HEK293T (cell line): Measurements from ENCODE around the gene PSMB7.

Source experiments
- ARNT ChIP-seq: fragments of 450-650 bp; IDR thresholded peaks from 2 replicates; pipeline ENCODE4 v1.6.1; 2017; ENCODE audit warnings: mild to moderate bottlenecking
- BHLHE40 ChIP-seq: fragments of 450-650 bp; IDR thresholded peaks from 2 replicates; pipeline ENCODE4 v1.6.1; 2016; ENCODE audit warnings: mild to moderate bottlenecking, moderate library complexity, borderline replicate concordance
- CTBP1 ChIP-seq: fragments of 450-650 bp; IDR thresholded peaks from 2 replicates; pipeline ENCODE4 v1.6.1; 2016; ENCODE audit warnings: borderline replicate concordance
- ELF4 ChIP-seq: fragments of 450-650 bp; IDR thresholded peaks from 2 replicates; pipeline ENCODE4 v1.6.1; 2017; ENCODE audit warnings: antibody characterized with exemption
- FOXA1 ChIP-seq: fragments of 450-650 bp; IDR thresholded peaks from 2 replicates; pipeline ENCODE4 v1.6.1; 2016; ENCODE audit warnings: mild to moderate bottlenecking
- FOXK2 ChIP-seq: fragments of 450-650 bp; IDR thresholded peaks from 2 replicates; pipeline ENCODE4 v1.6.1; 2016; ENCODE audit warnings: mild to moderate bottlenecking
- FOXM1 ChIP-seq: fragments of 450-650 bp; IDR thresholded peaks from 2 replicates; pipeline ENCODE4 v1.6.1; 2017; ENCODE audit warnings: mild to moderate bottlenecking, borderline replicate concordance
- HDGF ChIP-seq: fragments of 450-650 bp; IDR thresholded peaks from 2 replicates; pipeline ENCODE4 v1.6.1; 2017; ENCODE audit warnings: antibody characterized with exemption, borderline replicate concordance
- NFRKB ChIP-seq: fragments of 450-650 bp; IDR thresholded peaks from 2 replicates; pipeline ENCODE4 v1.6.1; 2016; ENCODE audit warnings: mild to moderate bottlenecking, moderate library complexity
- SP1 ChIP-seq: fragments of 450-650 bp; IDR thresholded peaks from 2 replicates; pipeline ENCODE4 v1.6.1; 2017
- SUZ12 ChIP-seq: fragments of 450-650 bp; IDR thresholded peaks from 2 replicates; pipeline ENCODE4 v1.6.1; 2016; ENCODE audit warnings: mild to moderate bottlenecking
- ZNF384 ChIP-seq: fragments of 450-650 bp; IDR thresholded peaks from 2 replicates; pipeline ENCODE4 v1.6.1; 2016
- TF ChIP-seq, protein P1 (sequence below): fragments of 450-650 bp; IDR thresholded peaks from 2 replicates; pipeline ENCODE4 v1.6.1; 2016

DNA sequence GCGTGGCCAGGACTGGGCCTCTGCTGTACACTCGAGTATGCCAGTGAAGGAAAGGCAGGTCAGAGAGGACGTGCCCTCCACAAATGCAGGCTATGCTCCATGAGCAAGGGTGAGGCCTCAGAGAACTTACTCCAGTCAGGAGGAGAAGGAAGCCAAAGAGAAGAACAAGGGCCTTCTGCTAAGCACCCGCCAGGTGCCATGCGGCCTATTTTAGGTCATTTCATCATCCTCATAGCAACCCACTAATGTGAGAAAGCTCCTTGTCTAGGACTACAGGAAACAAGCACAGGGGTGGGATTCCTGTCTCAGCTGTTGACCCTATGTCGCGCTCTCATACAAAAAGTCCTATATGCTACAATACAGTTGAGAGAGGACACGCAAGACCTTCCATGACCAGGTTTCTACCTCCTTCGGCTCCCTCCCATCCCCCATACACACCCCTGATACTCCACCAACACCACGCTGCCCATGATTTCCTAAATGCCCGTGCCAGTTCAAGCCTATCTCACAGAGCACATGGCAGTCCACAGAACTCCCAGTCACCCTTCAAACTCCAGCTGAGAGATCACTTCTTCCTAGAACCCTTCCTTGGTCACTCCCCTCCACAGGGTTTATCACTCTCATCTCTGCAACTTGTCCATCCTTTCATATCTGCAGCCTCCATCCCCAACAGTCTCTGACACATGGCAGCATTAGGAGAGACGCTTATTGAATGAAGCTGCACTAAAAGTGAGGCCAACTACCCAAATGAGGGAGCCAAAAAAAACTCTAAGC lies 26.8 kb downstream of the PSMB7 start:
- no peak for TF ChIP-seq FOXA1
- no peak for TF ChIP-seq CTBP1
- no peak for TF ChIP-seq BHLHE40
- TF ChIP-seq FOXK2: no peak
- TF ChIP-seq FOXM1: no peak
- no peak for TF ChIP-seq HDGF
- no peak for TF ChIP-seq ELF4
- no peak for TF ChIP-seq NFRKB
- TF ChIP-seq, protein P1, sequence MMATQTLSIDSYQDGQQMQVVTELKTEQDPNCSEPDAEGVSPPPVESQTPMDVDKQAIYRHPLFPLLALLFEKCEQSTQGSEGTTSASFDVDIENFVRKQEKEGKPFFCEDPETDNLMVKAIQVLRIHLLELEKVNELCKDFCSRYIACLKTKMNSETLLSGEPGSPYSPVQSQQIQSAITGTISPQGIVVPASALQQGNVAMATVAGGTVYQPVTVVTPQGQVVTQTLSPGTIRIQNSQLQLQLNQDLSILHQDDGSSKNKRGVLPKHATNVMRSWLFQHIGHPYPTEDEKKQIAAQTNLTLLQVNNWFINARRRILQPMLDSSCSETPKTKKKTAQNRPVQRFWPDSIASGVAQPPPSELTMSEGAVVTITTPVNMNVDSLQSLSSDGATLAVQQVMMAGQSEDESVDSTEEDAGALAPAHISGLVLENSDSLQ: no peak
- TF ChIP-seq SP1: no peak
- no peak for TF ChIP-seq SUZ12
- no peak for TF ChIP-seq ZNF384
- no peak for TF ChIP-seq ARNT
